GM19324 (cell line): ENCODE data around the gene TMEM223.
"Not testable (repeated sequence)": the region's sequence is repeated elsewhere in the genome, so short reads cannot be mapped to it uniquely, and the experiment has no call there.

Experiments used
- ATAC-seq: cut with Tn5 transposase; IDR thresholded peaks from one replicate; pipeline ENCODE4 v1.9.1; 2021; ENCODE audit warnings: mild to moderate bottlenecking, moderate library complexity; ENCODE audit not compliant: unreplicated experiment, low FRiP score

The TMEM223 gene, protein sequence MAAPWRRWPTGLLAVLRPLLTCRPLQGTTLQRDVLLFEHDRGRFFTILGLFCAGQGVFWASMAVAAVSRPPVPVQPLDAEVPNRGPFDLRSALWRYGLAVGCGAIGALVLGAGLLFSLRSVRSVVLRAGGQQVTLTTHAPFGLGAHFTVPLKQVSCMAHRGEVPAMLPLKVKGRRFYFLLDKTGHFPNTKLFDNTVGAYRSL

DNA sequence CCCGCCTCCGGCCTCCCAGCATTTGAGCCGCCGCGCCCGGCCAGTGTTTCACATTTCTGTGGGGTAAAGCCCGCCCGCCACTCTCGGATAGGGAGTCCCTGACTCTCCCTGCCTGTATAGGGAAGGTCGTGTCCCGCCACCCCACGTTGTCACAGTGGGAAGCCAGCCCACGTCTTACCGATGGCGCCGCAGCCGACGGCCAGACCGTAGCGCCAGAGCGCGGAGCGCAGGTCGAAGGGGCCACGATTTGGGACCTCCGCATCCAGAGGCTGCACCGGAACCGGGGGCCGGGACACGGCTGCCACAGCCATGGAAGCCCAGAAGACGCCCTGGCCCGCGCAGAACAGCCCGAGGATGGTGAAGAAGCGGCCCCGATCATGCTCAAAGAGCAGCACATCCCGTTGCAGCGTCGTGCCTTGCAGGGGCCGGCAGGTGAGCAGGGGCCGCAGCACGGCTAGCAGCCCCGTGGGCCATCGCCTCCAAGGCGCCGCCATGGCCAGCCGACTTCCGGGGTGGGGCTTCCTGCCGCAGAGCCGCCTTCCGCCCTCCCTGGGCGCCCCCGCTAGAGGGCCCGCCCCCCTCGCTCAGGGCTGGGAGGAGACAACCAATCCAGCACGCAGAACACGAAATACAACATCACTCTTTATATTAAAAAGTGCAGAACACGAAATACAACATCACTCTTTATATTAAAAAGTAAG, at the start of gene TMEM223:
Gene TMEM223, minus strand, starts transcription at position 506 of the 701 bp plus-strand sequence. Its CDS starts 12 bp downstream, at position 494.
- ATAC-seq = peak; percentile 60

DNA sequence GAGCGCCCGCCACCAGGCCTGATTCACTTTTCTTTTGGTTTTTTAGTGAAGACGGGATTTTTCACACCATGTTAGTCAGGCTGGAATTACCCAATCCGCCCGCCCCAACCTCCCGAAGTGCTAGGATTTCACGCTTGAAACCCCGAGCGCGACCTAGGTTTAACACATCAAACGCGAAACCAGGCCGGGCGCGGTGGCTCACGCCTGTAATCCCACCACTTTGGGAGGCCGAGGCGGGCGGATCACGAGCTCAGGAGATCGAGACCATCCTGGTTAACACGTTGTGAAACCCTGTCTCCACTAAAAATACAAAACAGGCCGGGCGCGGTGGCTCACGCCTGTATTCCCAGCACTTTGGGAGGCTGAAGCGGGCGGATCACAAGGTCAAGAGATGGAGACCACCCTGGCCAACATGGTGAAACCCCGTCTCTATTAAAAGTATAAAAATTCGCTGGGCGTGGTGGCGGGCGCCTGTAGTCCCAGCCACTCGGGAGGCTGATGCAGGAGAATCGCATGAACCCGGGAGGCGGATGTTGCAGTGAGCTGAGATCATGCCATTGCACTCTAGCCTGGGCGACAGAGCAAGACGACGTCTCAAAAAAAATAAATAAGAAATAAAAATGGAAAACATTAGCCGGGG, 49.0 kb upstream of the TMEM223 start:
- ATAC-seq = not testable (repeated sequence)

DNA sequence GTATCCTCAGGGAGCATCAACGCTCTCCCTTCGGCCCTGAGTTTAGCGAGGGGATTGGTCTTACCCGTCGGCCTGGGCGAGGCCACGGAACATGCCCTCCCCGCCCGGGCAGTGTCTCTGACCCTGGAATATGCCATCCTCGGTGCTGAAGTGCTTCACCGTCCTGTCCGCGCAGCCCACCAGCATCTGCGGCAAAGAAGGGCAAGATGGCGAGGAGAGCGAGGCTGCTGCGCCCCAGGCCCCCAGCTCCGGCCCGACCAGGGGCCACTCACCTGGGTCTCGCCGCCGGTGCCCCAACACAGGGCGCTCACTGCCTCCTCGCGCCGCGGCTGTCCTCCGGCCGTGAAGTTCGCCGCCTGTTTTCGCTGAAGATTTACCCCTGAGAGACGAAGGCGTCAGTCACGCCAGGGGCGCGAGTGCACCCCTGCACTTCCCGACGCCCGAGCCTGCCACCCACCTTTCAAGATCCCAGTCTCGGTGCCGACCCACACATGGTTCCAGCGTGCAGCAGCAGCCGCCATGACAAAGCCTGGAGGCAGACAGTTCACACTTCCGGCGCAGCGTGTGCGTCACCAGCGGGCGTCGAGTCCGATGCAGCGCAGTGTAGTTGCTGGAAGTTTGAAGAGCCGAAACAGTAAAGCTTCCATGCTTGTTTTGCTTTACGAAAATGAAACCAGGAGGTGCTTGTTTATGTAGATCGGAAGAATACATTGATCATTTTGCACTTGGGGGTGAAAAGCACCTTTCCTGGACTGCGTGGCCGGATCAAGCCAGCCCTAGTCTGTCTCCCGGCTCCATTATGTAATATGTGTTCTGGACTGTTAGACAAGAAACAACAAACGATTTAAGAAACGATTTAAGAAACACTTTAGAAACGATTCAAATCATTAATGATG, 47.5 kb upstream of the TMEM223 start, which contains the start of gene WDR74:
Gene WDR74, minus strand, starts transcription at position 541 of the 896 bp plus-strand sequence. Its CDS starts 20 bp downstream, at position 521.
- ATAC-seq = peak; percentile 67

DNA sequence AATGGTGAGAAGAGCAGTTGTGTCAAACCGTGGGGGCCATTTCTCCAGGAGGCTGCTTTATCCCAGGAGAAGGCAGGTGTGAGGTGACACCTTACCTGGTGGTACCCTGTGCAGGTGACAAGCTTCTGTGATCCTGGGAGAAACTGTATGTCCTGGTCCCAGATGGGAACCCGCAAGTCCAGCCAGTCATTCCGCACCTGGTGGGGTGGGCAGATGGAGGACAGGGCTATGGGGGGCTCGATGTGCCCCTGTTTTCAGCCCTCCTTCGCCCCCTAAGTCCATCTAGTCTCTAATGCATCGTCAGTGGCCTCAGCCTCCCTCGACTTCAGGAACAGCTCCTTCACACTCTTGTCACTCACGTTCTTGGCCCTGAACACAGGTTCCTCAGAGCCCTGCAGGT, 43.5 kb upstream of the TMEM223 start:
- ATAC-seq = no peak

DNA sequence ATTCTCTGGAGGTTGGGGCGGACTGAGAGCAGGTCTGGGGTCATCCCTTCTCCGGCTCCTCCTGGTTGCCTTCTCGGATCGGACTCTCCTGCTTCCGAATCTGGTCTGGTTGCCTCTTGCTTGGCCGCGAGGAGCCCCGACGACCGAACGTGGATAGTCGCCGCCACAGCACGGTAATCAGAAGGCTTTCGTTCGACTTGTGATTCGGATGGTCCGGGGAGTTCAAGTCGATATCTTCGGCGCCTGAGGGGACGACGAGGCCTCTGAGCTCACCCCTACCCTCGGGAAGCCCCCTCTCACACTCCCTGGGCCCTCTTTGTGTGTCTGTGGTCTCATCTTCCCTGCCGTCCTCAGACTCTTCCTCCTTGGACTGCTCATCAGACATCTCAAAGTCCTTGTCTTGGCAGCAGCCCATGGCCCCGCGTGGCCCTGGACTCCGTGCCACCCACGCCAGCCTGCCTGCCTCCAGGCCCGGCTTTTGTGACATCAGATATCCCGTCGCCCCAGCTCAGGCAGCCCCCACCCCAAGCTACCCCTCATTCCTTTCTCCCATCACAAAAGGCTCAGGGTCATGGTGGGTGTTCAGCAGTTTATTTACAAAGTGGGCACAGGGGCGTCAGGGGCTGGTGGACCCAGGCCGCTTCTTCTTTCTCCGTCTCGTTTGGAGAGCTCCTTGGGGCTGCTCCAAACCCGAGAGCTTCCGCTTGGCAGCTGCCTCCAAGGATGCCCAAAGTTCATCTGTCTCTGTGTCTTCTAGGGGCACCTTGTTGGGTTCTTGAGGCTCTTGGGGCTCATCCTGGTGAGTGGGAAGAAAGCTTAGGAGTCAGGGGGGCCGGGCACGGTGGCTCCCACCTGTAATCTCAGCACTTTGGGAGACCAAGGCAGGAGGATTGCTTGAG, 40.8 kb upstream of the TMEM223 start, which contains the start of gene TEX54:
Gene TEX54, minus strand, starts transcription at position 506 of the 899 bp plus-strand sequence.
- ATAC-seq = peak; percentile 14

DNA sequence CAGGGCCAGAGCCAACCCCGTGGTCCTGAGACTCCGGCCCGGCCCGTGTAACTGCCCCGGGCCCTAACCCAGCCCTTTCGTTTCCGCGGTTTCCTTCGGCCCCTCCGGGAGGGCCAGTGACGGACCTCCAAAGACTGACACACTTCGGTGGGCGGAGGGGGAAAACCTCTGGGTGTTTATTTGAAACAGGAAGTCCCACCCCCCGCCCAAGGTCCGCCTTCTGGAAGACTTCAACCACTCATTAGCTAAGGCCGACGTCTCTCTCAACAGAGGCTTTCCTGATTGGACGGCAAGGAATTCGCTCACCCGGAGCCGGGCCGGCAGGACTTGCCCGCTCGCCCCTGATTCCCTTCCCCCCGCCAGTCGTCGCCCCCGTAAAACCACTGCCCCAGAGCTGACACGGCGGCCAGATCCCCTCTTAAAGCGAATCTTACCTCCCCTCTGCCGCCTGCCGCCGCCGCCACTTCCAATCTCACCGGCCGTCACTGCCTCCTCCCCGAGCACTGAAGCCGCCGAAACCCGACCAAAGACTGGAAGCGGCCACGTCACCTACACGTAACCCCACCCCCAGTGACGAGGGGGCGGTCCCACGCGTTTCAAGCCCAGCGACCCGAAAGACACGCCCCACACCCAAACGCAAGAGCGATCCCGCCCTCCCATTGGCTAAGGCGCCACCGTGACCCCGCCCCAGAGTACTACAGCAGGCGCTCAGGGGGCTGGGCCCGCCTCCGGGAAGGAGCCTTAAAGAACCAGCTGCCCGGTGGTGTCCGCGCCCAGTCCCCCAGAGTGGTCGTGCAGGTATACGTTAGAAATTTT, 39.9 kb upstream of the TMEM223 start, which contains the start of gene STX5:
Gene STX5, minus strand, starts transcription at position 532 of the 816 bp plus-strand sequence. CDS start 808 bp downstream, outside the sequence.
- peak; percentile 90 for ATAC-seq

DNA sequence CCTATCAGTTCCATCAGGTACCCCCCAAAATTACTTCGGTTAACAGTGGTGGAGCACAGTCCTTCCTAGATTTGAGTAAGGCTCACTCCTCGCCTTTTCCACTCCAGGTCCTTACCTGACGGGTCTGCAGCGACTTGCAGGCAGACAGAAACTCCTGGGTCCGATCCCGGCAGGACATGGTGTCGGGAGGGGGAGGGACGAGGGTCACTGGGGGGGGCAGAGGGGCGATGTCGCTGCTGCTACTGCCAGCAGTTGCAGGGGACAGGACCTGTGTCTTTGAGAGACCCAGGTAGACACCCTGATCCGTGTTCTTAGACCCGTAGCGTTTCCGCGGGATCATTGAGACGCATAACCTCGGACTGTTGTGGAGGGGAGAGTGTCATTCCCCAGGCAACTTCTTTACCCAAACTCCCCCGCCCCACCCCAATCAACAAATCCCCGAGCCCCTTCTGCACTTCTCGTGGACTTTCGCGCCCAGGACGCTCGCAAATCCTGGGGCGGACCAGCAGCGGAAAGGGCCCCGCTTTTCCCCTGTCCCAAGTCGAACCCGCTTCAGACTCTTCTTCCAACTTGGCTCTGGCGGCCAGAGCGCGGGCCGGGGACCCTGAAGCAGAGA, 39.2 kb upstream of the TMEM223 start:
- ATAC-seq = no peak

DNA sequence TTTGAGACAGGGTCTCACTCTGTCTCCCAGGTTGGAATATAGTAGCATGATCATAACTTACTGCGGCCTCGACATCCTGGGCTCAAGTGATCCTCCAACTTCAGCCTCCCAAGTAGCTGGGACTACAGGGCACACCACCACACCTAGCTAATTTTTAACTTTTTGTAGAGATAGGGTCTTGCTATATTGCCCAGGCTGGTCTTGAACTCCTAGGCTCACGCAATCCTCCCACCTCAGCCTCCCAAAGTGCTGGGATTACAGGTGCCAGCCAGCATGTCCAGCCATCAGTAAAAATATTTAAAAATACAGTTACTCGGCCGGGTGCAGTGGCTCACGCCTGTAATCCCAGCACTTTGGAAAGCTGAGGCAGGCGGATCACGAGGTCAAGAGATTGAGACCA, 36.3 kb upstream of the TMEM223 start:
- not testable (repeated sequence) for ATAC-seq

DNA sequence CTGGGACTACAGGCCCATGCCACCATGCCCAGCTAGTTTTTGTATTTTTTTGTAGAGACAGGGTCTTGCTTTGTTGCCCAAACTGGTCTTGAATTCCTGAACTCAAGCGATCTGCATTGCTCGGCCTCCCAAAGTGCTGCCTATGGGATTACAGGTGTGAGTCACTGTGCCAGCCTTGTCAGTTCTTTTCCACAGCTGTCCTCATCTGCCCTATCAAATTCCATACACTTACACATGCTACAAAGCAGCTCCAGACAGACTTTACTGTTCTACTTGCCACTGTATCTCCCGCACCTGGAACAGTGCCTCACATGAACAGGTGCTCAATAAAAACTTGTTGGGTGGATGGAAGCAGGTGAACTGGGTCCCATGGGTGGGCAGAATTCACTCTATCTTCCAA, 31.9 kb upstream of the TMEM223 start:
- ATAC-seq = no peak

DNA sequence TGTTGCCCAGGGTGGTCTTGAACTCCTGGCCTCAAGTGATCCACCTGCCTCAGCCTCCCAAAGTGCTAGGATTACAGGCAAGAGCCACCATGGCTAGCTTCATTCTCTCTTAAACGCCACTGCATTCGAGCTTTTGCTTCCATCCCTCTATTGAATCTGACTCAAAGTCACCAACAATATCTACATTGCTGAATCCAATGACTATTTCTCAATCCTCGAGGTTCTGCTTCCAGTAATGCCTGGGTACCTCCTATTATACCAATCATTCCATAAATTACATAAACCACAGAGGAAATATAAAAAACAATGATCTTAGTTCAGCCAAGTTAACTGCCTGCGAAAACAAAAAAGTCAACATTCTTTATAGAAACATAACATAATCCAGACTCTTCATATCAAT, 25.3 kb upstream of the TMEM223 start:
- no peak for ATAC-seq

DNA sequence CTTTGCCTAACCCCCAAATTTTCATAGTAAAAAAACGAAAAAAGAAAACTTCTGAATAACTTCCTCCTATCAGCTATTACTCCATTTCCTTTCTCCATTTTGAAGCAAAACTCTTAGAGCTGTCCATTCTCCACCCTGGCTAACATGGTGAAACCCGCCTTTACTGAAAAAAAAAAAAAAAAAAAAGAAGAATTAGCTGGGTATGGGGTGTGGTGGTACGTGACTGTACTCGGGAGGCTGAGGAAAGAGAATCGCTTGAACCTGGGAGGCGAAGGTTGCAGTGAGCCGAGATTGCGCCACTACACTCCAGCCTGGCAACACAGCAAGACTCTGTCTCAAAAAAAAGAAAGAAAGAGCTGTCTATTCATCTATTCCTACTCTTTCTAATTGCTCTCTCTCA, 24.8 kb upstream of the TMEM223 start:
- ATAC-seq = no peak

DNA sequence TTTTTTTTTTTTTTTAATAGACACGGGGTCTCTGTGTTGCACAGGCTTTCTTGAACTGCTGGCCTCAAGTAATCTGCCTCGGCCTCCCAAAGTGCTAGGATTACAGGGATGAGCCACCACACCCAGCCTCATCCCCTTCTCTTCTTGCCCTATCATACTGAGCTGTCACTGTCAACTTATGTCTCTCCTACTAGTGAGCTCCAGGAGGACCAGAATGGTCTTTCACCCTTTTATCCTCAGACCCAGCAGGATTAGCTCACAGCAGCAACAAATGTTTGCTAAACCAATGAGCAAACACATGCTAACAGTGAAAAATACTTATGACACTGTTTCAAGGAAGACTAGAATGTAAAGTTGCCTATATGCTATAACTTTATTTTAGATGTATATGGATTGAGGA, 19.9 kb upstream of the TMEM223 start:
- no peak for ATAC-seq

DNA sequence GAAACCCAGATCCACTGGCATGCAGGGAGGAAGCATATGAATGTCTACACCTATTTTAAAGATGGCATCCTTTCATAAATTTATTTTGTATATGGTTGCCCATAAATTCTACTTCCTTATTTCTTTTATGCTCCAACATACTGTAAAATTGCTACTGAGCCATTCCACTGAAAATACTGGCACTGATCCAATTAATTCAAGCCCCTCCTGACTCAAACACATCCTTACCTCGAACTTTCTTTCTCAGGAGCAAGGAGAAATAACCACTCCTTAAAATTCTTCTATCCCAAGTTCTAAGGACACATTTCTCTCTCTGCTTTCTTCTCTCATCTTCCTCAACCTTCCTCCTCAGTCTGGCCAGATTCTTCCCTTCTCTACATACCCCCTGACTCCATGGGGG, 18.9 kb upstream of the TMEM223 start:
- ATAC-seq = no peak

DNA sequence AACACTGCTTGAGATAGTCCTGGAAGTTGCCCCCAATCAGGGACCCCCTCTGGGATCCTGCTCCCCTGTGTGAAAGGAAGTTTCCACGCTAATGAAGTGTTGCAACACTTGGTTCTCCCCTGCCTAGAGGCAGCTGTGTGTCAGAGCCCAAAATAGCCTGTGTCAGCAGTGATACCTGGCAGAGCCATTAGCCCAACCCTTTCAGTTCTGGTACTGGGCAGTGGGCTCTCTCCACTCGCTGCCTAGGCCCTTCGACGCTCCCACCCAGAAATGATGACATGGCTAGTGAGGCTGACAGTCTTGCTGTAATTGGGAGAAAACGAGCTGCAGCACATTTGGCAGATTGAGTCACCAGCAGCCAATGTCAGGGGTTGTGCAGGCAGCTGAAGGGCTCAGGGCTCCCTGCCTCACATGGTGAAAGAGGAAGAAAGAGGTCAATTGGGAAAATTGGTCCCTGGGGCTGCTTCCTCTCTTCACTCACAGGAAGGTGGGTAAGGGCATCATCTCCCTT, 14.9 kb upstream of the TMEM223 start:
- ATAC-seq = no peak

DNA sequence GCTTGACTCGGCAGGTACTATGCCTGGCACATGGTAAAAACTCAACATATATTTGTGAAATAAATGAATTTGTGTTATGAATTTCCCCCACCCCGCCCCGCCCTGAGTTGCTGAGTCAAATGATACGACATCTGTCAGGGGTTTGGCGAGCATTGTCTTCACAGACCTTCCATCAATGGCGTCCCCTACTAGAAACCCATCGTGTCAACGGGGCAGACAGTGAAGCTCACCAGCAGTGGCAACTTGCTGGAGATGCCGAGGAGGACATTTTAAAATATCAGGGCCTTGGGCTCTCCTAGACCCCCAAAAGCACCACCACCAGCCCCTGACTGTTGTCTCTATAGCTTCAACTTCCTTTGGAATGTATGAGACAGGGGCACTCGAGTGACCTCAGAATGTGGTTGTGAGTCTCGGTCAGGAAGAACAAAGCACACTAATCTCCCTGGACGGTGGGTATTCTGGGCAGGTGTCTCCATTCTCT, 14.2 kb upstream of the TMEM223 start:
- ATAC-seq = no peak

DNA sequence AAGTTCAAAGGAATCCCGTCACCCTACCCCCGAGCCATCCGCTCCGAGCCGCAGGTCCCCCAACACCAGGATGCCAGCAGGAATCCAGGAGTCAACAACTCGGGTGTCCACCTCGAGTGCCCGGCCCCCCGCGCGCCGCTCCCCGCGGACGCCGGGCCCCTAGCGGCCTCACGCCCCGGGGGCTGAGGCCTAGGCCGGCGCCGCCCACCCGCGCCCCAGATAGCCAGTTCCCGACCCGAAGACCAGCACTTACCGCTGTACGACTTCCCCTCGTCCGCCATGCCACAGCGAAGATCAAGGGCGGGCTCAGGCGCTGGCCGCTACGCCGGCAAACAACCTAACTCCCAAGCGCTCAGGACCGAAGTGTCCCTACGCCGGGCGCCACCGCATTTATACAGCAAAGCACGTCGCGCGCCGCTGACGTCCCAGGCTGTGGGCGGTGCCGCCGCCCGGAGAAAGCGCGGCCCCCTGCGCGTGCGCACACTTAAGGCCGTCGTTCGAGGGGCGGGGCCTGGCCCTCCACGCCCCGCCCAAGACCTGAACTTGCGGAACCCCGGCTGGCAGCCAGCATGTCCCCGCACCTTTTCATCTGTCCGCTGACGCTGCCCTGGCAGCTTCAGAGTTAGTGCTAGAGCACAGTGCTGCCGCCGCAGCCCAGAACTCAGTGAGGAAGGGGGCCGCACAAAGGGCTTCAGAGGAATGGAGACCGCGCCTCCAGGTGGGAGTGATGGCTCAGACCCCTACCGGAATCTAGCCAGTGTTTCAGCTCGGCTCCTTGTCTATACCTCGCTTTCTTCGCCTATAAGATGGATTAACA, 13.5 kb upstream of the TMEM223 start, which contains the start of gene NXF1:
Gene NXF1, minus strand, starts transcription at position 365 of the 817 bp plus-strand sequence. Its CDS starts 84 bp downstream, at position 281.
- ATAC-seq = peak; percentile 94
